K562 (cell line): Measurements from ENCODE around the gene SUV39H2. TPM values are rescaled to one million over a fixed set of nuclear protein-coding genes. Genes with fewer than 3 reads are reported as not detected.
"Not testable (repeated sequence)": the region's sequence is repeated elsewhere in the genome, so short reads cannot be mapped to it uniquely, and the experiment has no call there.

Experiments used
- ATAC-seq: fragments of 200-7000 bp; cut with Tn5 transposase; 3 replicates; pipeline ENCODE4 v1.9.1; 2020; ENCODE audit warnings: moderate library complexity
- BruUV-seq: library from RNA; stranded (reverse); fragments of 400-500 nt; replicated peaks from 2 replicates; lab custom pipeline; 2021; lab: Mats Ljungman, UMichigan
- CTCF ChIA-PET: fragments of 300-600 bp; formaldehyde crosslinking; extraction: SDS; loops from one replicate; lab custom pipeline; 2021; ENCODE audit warnings: low intra/inter-chr PET ratio; lab: Yijun Ruan, JAX
- POLR2A ChIA-PET: fragments of 300-600, 350-650 bp; sonication (Branson Sonifier 250); formaldehyde crosslinking; extraction: SDS; loops from one replicate; lab custom pipeline; 2021; ENCODE audit warnings: antibody characterized with exemption, inconsistent platforms; lab: Yijun Ruan, JAX
- DNase-seq, 4 experiments: peaks; one replicate each; pipeline versions ENCODE4 v3.0.0 to v3.0.0-alpha.2; 2011 to 2018; ENCODE audit warnings: low spot score in 3 of 4, mixed read lengths in 3 of 4; ENCODE audit errors: extremely low read depth in 1 of 4
- FAIRE-seq: peaks from 2 replicates; lab custom pipeline; 2011; peaks lifted over from hg19 to GRCh38; lab: Jason Lieb, UNC
- H2AFZ ChIP-seq: 2 replicates; pipeline ENCODE4 v1.6.0; 2011; ENCODE audit warnings: low read depth, low read length, control low read depth, inconsistent platforms
- H3K27ac ChIP-seq: fragments of 200-600 bp; 3 replicates; pipeline ENCODE4 v1.8.0; 2011; ENCODE audit warnings: low read depth, mild to moderate bottlenecking, control low read depth, inconsistent platforms, low read length, moderate library complexity, mixed read lengths; ENCODE audit errors: extremely low read depth
- H3K27me3 ChIP-seq, 2 experiments: fragments of 300-600 bp in 1 of 2; 2 replicates in 1 of 2; 3 replicates in 1 of 2; pipeline versions ENCODE4 v1.6.0 to v1.8.0; 2011; ENCODE audit warnings: inconsistent platforms in 2 of 2, low read length in 2 of 2, mild to moderate bottlenecking in 1 of 2, mixed read lengths in 1 of 2, moderate library complexity in 1 of 2; ENCODE audit not compliant: control insufficient read depth in 2 of 2, insufficient read depth in 2 of 2
- H3K36me3 ChIP-seq: fragments of 300-600 bp; 3 replicates; pipeline ENCODE4 v1.8.0; 2011; ENCODE audit warnings: mild to moderate bottlenecking, low read length, inconsistent platforms; ENCODE audit not compliant: control insufficient read depth, insufficient read depth
- H3K4me1 ChIP-seq, 2 experiments: fragments of 200-600 bp in 1 of 2; replicated peaks in 1 of 2; 2 replicates in 1 of 2; 3 replicates in 1 of 2; pipeline versions ENCODE4 v1.5.1 to v1.8.0; 2011; ENCODE audit warnings: inconsistent platforms in 2 of 2, low read length in 2 of 2, mild to moderate bottlenecking in 1 of 2, mixed read lengths in 1 of 2, moderate library complexity in 1 of 2; ENCODE audit not compliant: control insufficient read depth in 2 of 2, insufficient read depth in 2 of 2
- H3K4me2 ChIP-seq: 2 replicates; pipeline ENCODE4 v1.6.1; 2011; ENCODE audit warnings: low read length, control low read depth, inconsistent platforms, mixed read lengths; ENCODE audit not compliant: insufficient read depth
- H3K4me3 ChIP-seq: fragments of 200-600 bp; sonication (generic), shearing (Covaris generic); 2 replicates; pipeline ENCODE4 v1.5.1; 2016; ENCODE audit warnings: control low read depth, inconsistent platforms
- H3K79me2 ChIP-seq: fragments of 200-600 bp; 3 replicates; pipeline ENCODE4 v1.8.0; 2011; ENCODE audit warnings: low read length, inconsistent platforms; ENCODE audit not compliant: control insufficient read depth, insufficient read depth
- H3K9ac ChIP-seq, 2 experiments: 2 replicates each; pipeline versions ENCODE4 v1.6.0 to v1.6.1; 2011; ENCODE audit warnings: low read depth in 2 of 2, low read length in 2 of 2, control low read depth in 1 of 2, inconsistent platforms in 1 of 2, mild to moderate bottlenecking in 1 of 2, mixed read lengths in 1 of 2; ENCODE audit not compliant: insufficient read depth in 1 of 2
- H3K9me1 ChIP-seq: one replicate; pipeline ENCODE4 v1.6.0; 2011; ENCODE audit warnings: inconsistent platforms, mild to moderate bottlenecking, low read length, moderate library complexity; ENCODE audit not compliant: control insufficient read depth, insufficient read depth
- H3K9me3 ChIP-seq: replicated peaks from 2 replicates; pipeline ENCODE4 v1.5.1; 2011; ENCODE audit warnings: low read depth, low read length, inconsistent platforms; ENCODE audit not compliant: control insufficient read depth, insufficient read depth
- H4K20me1 ChIP-seq: replicated peaks from 2 replicates; pipeline ENCODE4 v1.6.1; 2011; ENCODE audit warnings: low read length, inconsistent platforms, mixed read lengths; ENCODE audit not compliant: control insufficient read depth, insufficient read depth
- ZNF146 ChIP-seq: IDR thresholded peaks from one replicate; pipeline ENCODE4 v1.6.1; 2018; ENCODE audit warnings: missing compliant biosample characterization; ENCODE audit not compliant: unreplicated experiment
- WGBS: fragments of 100-300 bp; shearing (Covaris generic); methylation state at CpG from one replicate; pipeline ENCODE4 v1.1.6; 2016; ENCODE audit warnings: low coverage, mixed read lengths; ENCODE audit not compliant: insufficient coverage; ENCODE audit errors: missing lambda C conversion rate; 5-methylcytosine and 5-hydroxymethylcytosine counted together
- in situ Hi-C: fragments of 300-500 bp; cut with MboI; formaldehyde crosslinking; loops from 4 replicates; pipeline ENCODE4 v1.15.0; 2018; ENCODE audit warnings: inconsistent platforms, mixed read lengths
- intact Hi-C: fragments of 100-400 bp; cut with micrococcal nuclease; formaldehyde crosslinking; loops from 2 replicates; pipeline ENCODE4 v1.14.2; 2022
- polyA plus RNA-seq, 8 experiments: library from polyadenylated mRNA; depleted of rRNA in 4 of 8; stranded (reverse) in 5 of 8; unstranded in 3 of 8; fragments of >200 nt; fragmentation: Nextera tagmentation in 2 of 8; fragmentation: Illumina TruSeq in 1 of 8; extraction: Ambion mirVana in 2 of 8; extraction: Trizol in 1 of 8; gene quantifications; 2 replicates each; pipeline versions ENCODE4 v1.2.1 to v1.2.3, GENCODE V29; 2011 to 2014; ENCODE audit warnings: inconsistent platforms in 1 of 8, missing spikeins in 1 of 8
- total RNA-seq, 7 experiments: library from RNA; depleted of rRNA in 6 of 7; stranded (reverse); fragments of >200 nt in 6 of 7; fragmentation: Illumina TruSeq in 2 of 7; extraction: Trizol in 2 of 7; gene quantifications; 2 replicates each; pipeline versions ENCODE4 v1.2.1 to v1.2.3, GENCODE V29; 2011 to 2021; ENCODE audit warnings: low replicate concordance in 1 of 7

Gene SUV39H2
- total and polyA plus RNA-seq, 9 of the 15 experiments (the other 6 are each of a cell fraction or from before 2014, with no cell fraction given), result 24.1 to 54.3 (median 41.3) TPM

DNA sequence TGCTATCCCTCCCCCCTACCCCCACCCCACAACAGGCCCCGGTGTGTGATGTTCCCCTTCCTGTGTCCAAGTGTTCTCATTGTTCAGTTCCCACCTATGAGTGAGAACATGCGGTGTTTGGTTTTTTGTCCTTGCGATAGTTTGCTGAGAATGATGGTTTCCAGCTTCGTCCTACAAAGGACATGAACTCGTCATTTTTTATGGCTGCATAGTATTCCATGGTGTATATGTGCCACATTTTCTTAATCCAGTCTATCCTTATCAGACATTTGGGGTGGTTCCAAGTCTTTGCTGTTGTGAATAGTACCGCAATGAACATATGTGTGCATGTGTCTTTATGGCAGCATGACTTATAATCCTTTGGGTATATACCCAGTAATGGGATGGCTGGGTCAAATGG lies 14.2 kb upstream of the SUV39H2 start:
- 93% methylated on average over 4 of the region's 6 CpGs for WGBS
- in situ Hi-C loops, DNase-seq: not testable (repeated sequence)

DNA sequence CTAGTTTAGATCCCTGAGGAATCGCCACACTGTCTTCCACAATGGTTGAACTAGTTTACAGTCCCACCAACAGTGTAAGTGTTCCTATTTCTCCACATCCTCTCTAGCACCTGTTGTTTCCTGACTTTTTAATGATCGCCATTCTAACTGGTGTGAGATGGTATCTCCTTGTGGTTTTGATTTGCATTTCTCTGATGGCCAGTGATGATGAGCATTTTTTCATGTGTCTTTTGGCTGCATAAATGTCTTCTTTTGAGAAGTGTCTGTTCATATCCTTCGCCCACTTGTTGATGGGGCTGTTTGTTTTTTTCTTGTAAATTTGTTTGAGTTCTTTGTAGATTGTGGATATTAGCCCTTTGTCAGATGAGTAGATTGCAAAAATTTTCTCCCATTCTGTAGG lies 13.8 kb upstream of the SUV39H2 start:
- DNase-seq, H3K79me2 ChIP-seq, H3K9me1 ChIP-seq, H3K4me2 ChIP-seq, H4K20me1 ChIP-seq, intact Hi-C loops, CTCF ChIA-PET, ATAC-seq, BruUV-seq, H3K4me1 ChIP-seq, FAIRE-seq, H2AFZ ChIP-seq, H3K9ac ChIP-seq, H3K4me3 ChIP-seq, in situ Hi-C loops, H3K27ac ChIP-seq, H3K27me3 ChIP-seq, H3K9me3 ChIP-seq, POLR2A ChIA-PET: not testable (repeated sequence)
- peaks cover 55% of the 10 kb centered on the region for H3K36me3 ChIP-seq
- WGBS, result no CpG with 5 or more reads among the region's 3 CpGs

More for the DNA sequence above, 14.2 kb upstream of the SUV39H2 start:
- CTCF ChIA-PET, H3K4me2 ChIP-seq, intact Hi-C loops, H4K20me1 ChIP-seq, H3K4me3 ChIP-seq, H3K27ac ChIP-seq, FAIRE-seq, H2AFZ ChIP-seq, H3K9ac ChIP-seq, H3K9me1 ChIP-seq, H3K9me3 ChIP-seq, H3K27me3 ChIP-seq, BruUV-seq, H3K79me2 ChIP-seq, H3K4me1 ChIP-seq, ATAC-seq: not testable (repeated sequence)
- POLR2A ChIA-PET, result interaction anchor here (1.1 kb wide), 1 partner anchor 14 kb away, joined by 4 read pairs; no protein-coding TSS in a partner anchor
- peaks cover 53% of the 10 kb centered on the region for H3K36me3 ChIP-seq
- TF ChIP-seq ZNF146, result peak; percentile 49
